Esophagus (tissue), 2 donors: ENCODE measurements around the gene KLHL2. TPM values are rescaled to one million over a fixed set of nuclear protein-coding genes. Genes with fewer than 3 reads are reported as not detected.
"Not testable (repeated sequence)": the region's sequence is repeated elsewhere in the genome, so short reads cannot be mapped to it uniquely, and the experiment has no call there.

Experiments
- H3K27ac ChIP-seq, 2 donors: one replicate each; pipeline ENCODE4 v1.5.1; 2013; ENCODE audit warnings: low read depth in 2 of 2, mild to moderate bottlenecking in 2 of 2, inconsistent platforms in 1 of 2, low read length in 1 of 2, moderate library complexity in 1 of 2
- H3K27me3 ChIP-seq, 2 donors: one replicate each; pipeline ENCODE4 v1.6.1; 2013; ENCODE audit warnings: low read length in 2 of 2, control low read depth in 1 of 2, mild to moderate bottlenecking in 1 of 2; ENCODE audit not compliant: insufficient read depth in 2 of 2, control insufficient read depth in 1 of 2
- H3K36me3 ChIP-seq, 2 donors: one replicate each; pipeline ENCODE4 v1.6.1; 2013; ENCODE audit warnings: low read length in 1 of 2; ENCODE audit not compliant: control insufficient read depth in 2 of 2, insufficient read depth in 2 of 2
- H3K4me1 ChIP-seq, 2 donors: one replicate each; pipeline ENCODE4 v1.6.1; 2013; ENCODE audit warnings: low read length in 1 of 2; ENCODE audit not compliant: control insufficient read depth in 2 of 2, insufficient read depth in 2 of 2
- H3K4me3 ChIP-seq, 2 donors: one replicate each; pipeline ENCODE4 v1.5.1; 2013; ENCODE audit warnings: low read length in 2 of 2, mild to moderate bottlenecking in 2 of 2, low read depth in 1 of 2, moderate library complexity in 1 of 2
- H3K9me3 ChIP-seq, 2 donors: one replicate each; pipeline ENCODE4 v1.6.1; 2013; ENCODE audit warnings: mild to moderate bottlenecking in 2 of 2, low read depth in 1 of 2, low read length in 1 of 2, moderate library complexity in 1 of 2; ENCODE audit not compliant: control insufficient read depth in 2 of 2, insufficient read depth in 1 of 2
- WGBS, 2 donors: extraction: QIAGEN DNeasy Blood & Tissue Kit; methylation state at CpG; one replicate each; pipeline ENCODE4 v1.1.7; 2013; 5-methylcytosine and 5-hydroxymethylcytosine counted together
- polyA plus RNA-seq, 2 donors: library from polyadenylated mRNA; stranded (reverse); fragments of 200-250 nt; gene quantifications; one replicate each; pipeline ENCODE4 v1.2.3, GENCODE V29; 2013
- donor health status: healthy with polysubstance abuse.
- donor health status: Bipolar disorder and iron deficiency.

Gene KLHL2
- polyA plus RNA-seq, 2 donors, result 19.0 to 26.1 TPM

GRCh38 chr4:165330071-165330470 lies 122.7 kb downstream of the KLHL2 start:
- Histone ChIP-seq H3K36me3 (peaks cover 0 to 4% of the 10 kb centered on the region in 2 donors), H3K9me3 (no peaks in the 10 kb centered on the region), H3K27me3 (no peaks in the 10 kb centered on the region), H3K4me1 (peaks cover 0 to 4% of the 10 kb centered on the region in 2 donors), H3K4me3 (peak overlapping the region in 1 of 2 donors; percentile 29), H3K27ac (no peak overlapping the region)
- 75 to 83% methylated on average over 2 of the region's 2 CpGs for WGBS, 2 donors

GRCh38 chr4:165330666-165331065 lies 123.3 kb downstream of the KLHL2 start:
- H3K4me3 ChIP-seq, result peak overlapping the region in 1 of 2 donors; percentile 29
- H3K4me1 ChIP-seq, result peaks cover 0 to under 1% of the 10 kb centered on the region in 2 donors
- H3K27me3 ChIP-seq, result no peaks in the 10 kb centered on the region
- no peaks in the 10 kb centered on the region for H3K9me3 ChIP-seq
- H3K27ac ChIP-seq, result no peak overlapping the region
- 82 to 83% methylated on average over 5 of the region's 5 CpGs for WGBS, 2 donors
- peaks cover 0 to 4% of the 10 kb centered on the region in 2 donors for H3K36me3 ChIP-seq

GRCh38 chr4:165331359-165331758 lies 124.0 kb downstream of the KLHL2 start:
- 76 to 79% methylated on average over 1 of the region's 1 CpG for WGBS, 2 donors
- H3K36me3 ChIP-seq, result peaks cover 0 to 4% of the 10 kb centered on the region in 2 donors
- H3K27ac ChIP-seq, result no peak overlapping the region
- H3K4me1 ChIP-seq, result no peaks in the 10 kb centered on the region
- H3K27me3 ChIP-seq, result no peaks in the 10 kb centered on the region
- H3K9me3 ChIP-seq, result no peaks in the 10 kb centered on the region
- H3K4me3 ChIP-seq, result peak overlapping the region in 1 of 2 donors; percentile 13

GRCh38 chr4:165331823-165332222 lies 124.5 kb downstream of the KLHL2 start:
- H3K4me1 ChIP-seq, result no peaks in the 10 kb centered on the region
- peaks cover 0 to 4% of the 10 kb centered on the region in 2 donors for H3K36me3 ChIP-seq
- 83 to 88% methylated on average over 10 of the region's 10 CpGs for WGBS, 2 donors
- H3K27me3 ChIP-seq, result no peaks in the 10 kb centered on the region
- no peaks in the 10 kb centered on the region for H3K9me3 ChIP-seq
- H3K27ac ChIP-seq, result no peak overlapping the region
- peak overlapping the region in 1 of 2 donors; percentile 2 for H3K4me3 ChIP-seq

GRCh38 chr4:165332502-165332901 lies 125.1 kb downstream of the KLHL2 start:
- WGBS, 2 donors, result 46 to 49% methylated on average over 1 of the region's 1 CpG
- no peak overlapping the region for H3K27ac ChIP-seq
- H3K4me1 ChIP-seq, result no peaks in the 10 kb centered on the region
- peaks cover 0 to 4% of the 10 kb centered on the region in 2 donors for H3K36me3 ChIP-seq
- H3K9me3 ChIP-seq, result no peaks in the 10 kb centered on the region
- no peaks in the 10 kb centered on the region for H3K27me3 ChIP-seq
- H3K4me3 ChIP-seq, result peak overlapping the region in 1 of 2 donors; percentile 31

GRCh38 chr4:165335163-165335703 lies 127.9 kb downstream of the KLHL2 start:
- Histone ChIP-seq H3K4me1 (no peaks in the 10 kb centered on the region), H3K27ac (no peak overlapping the region), H3K36me3 (peaks cover 0 to 9% of the 10 kb centered on the region in 2 donors), H3K27me3 (no peaks in the 10 kb centered on the region), H3K9me3 (no peaks in the 10 kb centered on the region), H3K4me3 (no peak overlapping the region)
- 64 to 81% methylated on average over 3 of the region's 3 CpGs for WGBS, 2 donors

- WGBS, 2 donors, result 91 to 93% methylated on average over 6 of the region's 6 CpGs
- Histone ChIP-seq H3K27ac (no peak overlapping the region), H3K27me3 (no peaks in the 10 kb centered on the region), H3K9me3 (no peaks in the 10 kb centered on the region), H3K36me3 (peaks cover 0 to 8% of the 10 kb centered on the region in 2 donors), H3K4me1 (no peaks in the 10 kb centered on the region), H3K4me3 (no peak overlapping the region)
These were observed 129.4 kb downstream of the KLHL2 start for GRCh38 chr4:165336743-165337142.

GRCh38 chr4:165342340-165342739 lies 135.0 kb downstream of the KLHL2 start:
- H3K4me1 ChIP-seq, H3K4me3 ChIP-seq, H3K9me3 ChIP-seq, H3K27me3 ChIP-seq, H3K27ac ChIP-seq: not testable (repeated sequence)
- 97 to 99% methylated on average over 5 of the region's 5 CpGs for WGBS, 2 donors
- peaks cover 0 to 10% of the 10 kb centered on the region in 2 donors for H3K36me3 ChIP-seq

- H3K27me3 ChIP-seq, result no peaks in the 10 kb centered on the region
- no peak overlapping the region for H3K27ac ChIP-seq
- H3K36me3 ChIP-seq, result peaks cover 0 to 10% of the 10 kb centered on the region in 2 donors
- 76 to 80% methylated on average over 13 of the region's 13 CpGs for WGBS, 2 donors
- H3K9me3 ChIP-seq, result no peaks in the 10 kb centered on the region
- H3K4me1 ChIP-seq, result no peaks in the 10 kb centered on the region
- H3K4me3 ChIP-seq, result no peak overlapping the region
These were observed 136.2 kb downstream of the KLHL2 start for GRCh38 chr4:165343353-165344191.
